ENCODE results near the gene NAGS.

GRCh38 chr17:43987131-43988021 lies 17.0 kb upstream of the NAGS start:
- TF ChIP-seq POLR2A (IDR thresholded peaks at IDR 0.05; ENCODE audit: low read length) (no peak), GATA1 (IDR thresholded peaks at IDR 0.05; ENCODE audit: low read depth, low read length) (no peak)

Measured in erythroblast (primary cell).